HG02840 (cell line): ENCODE results near the gene UCK2.
"Not testable (repeated sequence)": the region's sequence is repeated elsewhere in the genome, so short reads cannot be mapped to it uniquely, and the experiment has no call there.

Experiments
- ATAC-seq: cut with Tn5 transposase; IDR thresholded peaks from one replicate; pipeline ENCODE4 v1.9.1; 2021; ENCODE audit warnings: mild to moderate bottlenecking, moderate library complexity, moderate number of reproducible peaks; ENCODE audit not compliant: unreplicated experiment, low FRiP score

UCK2 gene

GRCh38 chr1:165827268-165828102, at the start of gene UCK2:
TSS of gene UCK2 (plus strand) at chr1:165827614. CDS start at chr1:165827834, 220 bp downstream.
- ATAC-seq, result peak; percentile 62

GRCh38 chr1:165778197-165778596, 49.2 kb upstream of the UCK2 start:
- not testable (repeated sequence) for ATAC-seq

GRCh38 chr1:165783519-165783918, 43.9 kb upstream of the UCK2 start:
- not testable (repeated sequence) for ATAC-seq

GRCh38 chr1:165787741-165788140, 39.7 kb upstream of the UCK2 start:
- ATAC-seq, result no peak

- no peak for ATAC-seq
Measured at GRCh38 chr1:165793951-165794350, 33.5 kb upstream of the UCK2 start.

DNA sequence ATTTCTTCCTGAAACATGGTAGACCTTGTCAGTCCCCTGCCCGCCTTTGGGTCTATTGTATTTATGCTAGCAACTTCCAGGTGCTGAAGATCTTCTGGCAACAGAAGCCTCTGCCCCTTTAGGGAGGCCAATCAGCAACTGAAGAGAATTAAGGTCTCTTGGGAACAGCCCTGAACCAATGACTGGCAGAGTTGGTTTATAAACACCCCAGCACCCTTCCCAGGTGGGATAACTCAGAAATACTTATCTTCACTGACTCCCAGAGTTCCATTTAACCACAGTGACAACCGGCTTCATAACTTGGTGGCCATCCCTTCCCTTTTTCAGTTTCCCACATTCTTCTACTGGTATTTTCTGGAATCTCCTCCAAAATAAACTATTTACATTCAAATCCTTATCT, 31.5 kb upstream of the UCK2 start:
- ATAC-seq, result no peak

DNA sequence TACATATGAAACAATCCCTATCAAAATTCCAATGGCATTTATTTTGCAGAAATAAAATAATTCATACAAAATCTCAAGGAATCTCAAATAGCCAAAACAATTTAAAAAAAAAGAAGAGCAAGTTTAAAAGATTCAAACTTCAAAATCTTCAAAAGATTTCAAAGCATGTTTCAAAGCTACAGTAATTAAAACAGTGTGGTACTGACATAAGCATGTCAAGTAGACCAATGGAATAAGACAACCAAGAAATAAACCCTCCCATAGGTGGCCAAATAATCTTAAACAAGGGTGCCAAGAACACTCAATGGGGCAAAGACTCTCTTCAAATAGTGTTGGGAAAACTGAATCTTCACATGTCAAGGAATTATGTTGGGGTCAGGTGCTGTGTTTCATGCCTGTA, 28.0 kb upstream of the UCK2 start:
- no peak for ATAC-seq

DNA sequence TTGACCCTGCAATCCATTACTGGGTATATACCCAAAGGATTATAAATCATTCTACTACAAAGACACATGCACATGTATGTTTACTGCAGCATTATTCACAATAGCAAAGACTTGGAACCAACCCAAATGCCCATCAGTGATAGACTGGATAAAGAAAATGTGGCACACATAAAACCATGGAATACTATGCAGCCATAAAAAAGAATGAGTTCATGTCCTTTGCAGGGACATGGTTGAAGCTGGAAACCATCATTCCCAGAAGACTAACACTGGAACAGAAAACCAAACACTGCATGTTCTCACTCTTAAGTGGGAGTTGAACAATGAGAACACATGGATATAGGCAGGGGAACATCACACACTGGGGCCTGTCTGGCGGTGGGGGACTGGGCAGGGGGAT, 22.9 kb upstream of the UCK2 start:
- ATAC-seq, result not testable (repeated sequence)

- no peak for ATAC-seq
Measured at GRCh38 chr1:165807613-165808012, 19.8 kb upstream of the UCK2 start.

GRCh38 chr1:165815725-165816124, 11.7 kb upstream of the UCK2 start:
- ATAC-seq, result no peak

DNA sequence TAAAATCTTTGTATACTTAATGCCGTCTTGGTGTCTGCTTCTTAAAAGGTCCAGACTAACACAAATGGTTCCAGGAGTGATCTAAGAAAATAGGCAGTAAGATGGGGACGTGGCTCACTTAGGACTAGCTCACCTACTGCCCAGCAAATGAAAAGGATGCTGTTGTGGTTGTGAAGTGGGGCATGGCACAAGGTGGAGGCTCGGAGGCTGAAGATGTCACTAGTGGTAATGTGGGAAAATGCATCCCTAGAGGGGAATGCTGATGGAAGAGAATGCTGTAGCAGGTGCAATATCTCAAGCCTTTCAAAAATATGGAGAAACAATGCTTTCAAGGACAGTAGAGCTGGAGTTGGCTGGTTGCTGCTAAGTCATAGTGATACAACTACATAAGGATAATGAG, 11.3 kb upstream of the UCK2 start:
- ATAC-seq, result no peak

GRCh38 chr1:165816826-165817497, 10.5 kb upstream of the UCK2 start:
- ATAC-seq, result no peak

DNA sequence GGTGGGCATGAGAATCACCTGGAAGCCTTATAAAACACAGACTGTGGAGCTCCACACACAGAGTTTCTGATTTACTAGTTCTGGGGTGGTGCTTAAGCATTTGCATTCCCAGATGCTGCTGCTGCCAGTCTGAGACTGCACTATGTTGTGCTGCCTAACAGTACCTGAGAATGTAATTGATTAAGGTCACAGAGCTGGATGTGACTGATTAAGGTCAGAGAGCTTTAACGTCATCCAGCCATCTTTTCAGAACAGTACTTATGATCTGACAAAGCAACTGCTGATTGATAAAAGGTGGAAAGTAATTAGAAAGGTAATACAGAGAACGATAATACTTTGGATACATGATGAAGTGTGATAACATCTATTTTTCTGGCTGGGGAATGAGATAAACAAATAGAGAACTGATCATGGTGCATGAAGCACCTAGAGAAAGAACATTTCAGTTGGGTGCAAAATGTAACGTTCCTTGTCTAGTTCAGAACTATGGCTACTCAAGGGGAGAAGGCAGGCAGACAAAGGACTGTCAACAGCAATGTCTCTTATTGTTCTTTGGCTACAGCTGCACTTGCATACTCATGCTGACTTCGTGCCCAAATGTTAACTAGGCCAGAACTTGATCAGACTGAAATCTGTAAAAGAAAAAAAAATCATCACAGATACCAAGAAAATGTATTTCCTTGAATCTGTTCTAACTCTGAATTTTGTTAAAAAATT, 3.7 kb upstream of the UCK2 start:
- no peak for ATAC-seq

GRCh38 chr1:165824269-165824643, 3.2 kb upstream of the UCK2 start:
- no peak for ATAC-seq

DNA sequence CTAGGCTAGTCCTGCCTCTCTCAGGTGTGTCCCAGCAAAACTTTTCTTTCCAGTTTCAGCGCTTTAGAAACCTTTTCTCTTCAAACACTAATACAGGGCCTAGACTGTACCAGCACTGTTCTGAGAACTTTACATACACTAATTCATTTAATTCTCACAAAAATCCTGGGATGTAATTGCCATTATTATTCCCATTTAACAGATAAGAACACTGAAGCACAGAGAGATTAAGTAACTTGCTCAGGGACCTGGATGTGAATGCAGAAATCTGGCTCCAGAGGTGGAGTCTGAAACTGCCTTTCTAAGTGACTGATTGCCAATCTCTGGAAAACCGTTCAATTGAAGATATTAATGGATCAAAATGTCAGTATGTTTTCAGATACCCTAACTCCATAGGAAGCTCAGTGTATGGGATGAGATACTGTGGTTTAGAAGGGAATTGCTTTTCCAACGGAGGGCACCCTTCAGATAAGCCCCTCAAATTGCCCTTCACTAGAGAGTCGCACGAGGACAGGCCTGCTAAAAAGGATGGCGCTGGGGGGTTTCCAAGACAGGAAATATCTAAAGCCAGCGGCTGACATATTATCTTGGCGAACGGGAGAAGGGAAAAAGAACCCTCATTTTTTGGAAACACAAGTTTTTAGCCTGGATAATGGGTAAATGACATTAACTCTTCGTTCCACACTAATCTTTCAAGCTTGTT, 698 bp upstream of the UCK2 start:
- ATAC-seq, result no peak

GRCh38 chr1:165828103-165828668, 772 bp downstream of the UCK2 start:
- ATAC-seq, result peak; percentile 39

- ATAC-seq, result no peak
Measured at GRCh38 chr1:165828669-165829329, 1.4 kb downstream of the UCK2 start.

- no peak for ATAC-seq
Measured at GRCh38 chr1:165829888-165830287, 2.5 kb downstream of the UCK2 start.

DNA sequence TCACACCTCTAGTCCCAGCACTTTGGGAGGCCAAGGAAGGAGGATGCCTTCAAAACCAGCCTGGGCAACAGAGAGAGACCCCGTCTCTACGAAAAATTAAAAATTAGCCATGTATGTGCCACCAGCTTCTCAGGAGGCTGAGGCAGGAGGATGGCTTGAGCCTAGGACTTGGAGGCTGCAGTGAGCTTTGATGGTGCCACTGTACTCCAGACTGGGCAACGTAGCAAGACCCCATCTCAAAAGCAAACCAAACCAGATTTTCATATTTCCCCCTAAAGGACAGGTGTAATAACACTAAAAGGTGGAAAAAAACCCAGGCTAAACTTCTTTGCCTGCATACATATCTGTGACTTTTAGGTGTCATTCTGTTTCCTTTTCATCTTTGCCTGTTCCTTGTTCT, 3.7 kb downstream of the UCK2 start:
- no peak for ATAC-seq

DNA sequence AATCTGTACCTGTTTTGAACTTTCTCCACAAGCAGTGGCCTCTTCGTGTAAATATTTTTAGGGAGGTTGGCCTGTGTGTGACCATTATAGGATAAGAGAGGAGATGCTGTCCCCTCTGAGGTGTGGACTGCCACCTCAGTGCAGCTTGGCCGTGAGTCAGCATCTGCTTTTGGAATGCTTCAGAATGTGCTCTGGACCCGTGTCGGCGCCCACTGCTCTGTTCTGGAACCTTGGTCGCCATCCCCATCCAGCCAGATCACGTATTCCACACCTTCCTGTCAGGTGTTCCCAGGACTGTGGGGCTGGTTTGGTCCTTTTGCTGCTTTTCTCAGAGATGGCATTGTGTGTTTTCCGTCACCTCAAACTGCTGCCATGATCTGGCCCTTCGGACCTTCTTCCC, 5.5 kb downstream of the UCK2 start:
- no peak for ATAC-seq
